Calu3 (cell line): ENCODE measurements around the gene HOXA10. TPM values are rescaled to one million over a fixed set of nuclear protein-coding genes. Genes with fewer than 3 reads are reported as not detected.

Experiments
- BruUV-seq: library from RNA; stranded (reverse); fragments of 400-500 nt; replicated peaks from 2 replicates; lab custom pipeline; 2021; lab: Mats Ljungman, UMichigan
- CTCF ChIA-PET: fragments of 300-600 bp; sonication (Branson Sonifier 250); formaldehyde crosslinking; loops from one replicate; lab custom pipeline; 2022; ENCODE audit warnings: antibody characterized with exemption; lab: Charles Lee
- DNase-seq: peaks from one replicate; pipeline ENCODE4 v3.0.0; 2022
- H3K27ac Mint-ChIP-seq: one replicate; pipeline ENCODE4 v1.8.0; 2022; ENCODE audit warnings: mixed read lengths; ENCODE audit not compliant: unreplicated experiment
- H3K27me3 Mint-ChIP-seq: one replicate; pipeline ENCODE4 v1.8.0; 2022; ENCODE audit warnings: mixed read lengths; ENCODE audit not compliant: unreplicated experiment
- H3K36me3 Mint-ChIP-seq: one replicate; pipeline ENCODE4 v1.8.0; 2022; ENCODE audit warnings: mild to moderate bottlenecking, moderate library complexity, mixed read lengths; ENCODE audit not compliant: insufficient read depth, unreplicated experiment
- H3K4me1 Mint-ChIP-seq: one replicate; pipeline ENCODE4 v1.8.0; 2022; ENCODE audit warnings: mild to moderate bottlenecking, low read depth, mixed read lengths; ENCODE audit not compliant: unreplicated experiment
- H3K4me3 Mint-ChIP-seq: one replicate; pipeline ENCODE4 v1.8.0; 2022; ENCODE audit warnings: mild to moderate bottlenecking, low read depth, moderate library complexity, mixed read lengths; ENCODE audit not compliant: unreplicated experiment
- H3K9me3 Mint-ChIP-seq: one replicate; pipeline ENCODE4 v1.8.0; 2022; ENCODE audit warnings: low read depth, mixed read lengths; ENCODE audit not compliant: unreplicated experiment
- intact Hi-C: fragments of 100-400 bp; cut with micrococcal nuclease; formaldehyde crosslinking; loops from one replicate; pipeline ENCODE4 v1.10.0; 2022; ENCODE audit not compliant: unreplicated experiment
- total RNA-seq: library from RNA; stranded (reverse); gene quantifications from 2 replicates; pipeline ENCODE4 v1.2.3, GENCODE V29; 2022
- TF ChIP-seq, protein P1 (sequence below): fragments of 200-600 bp; IDR thresholded peaks from one replicate; pipeline ENCODE4 v1.8.0; 2022; ENCODE audit warnings: antibody characterized with exemption; ENCODE audit not compliant: unreplicated experiment

The HOXA10 gene
- total RNA-seq, 1 experiment from 2014 or later: 11.8 TPM

- peak overlapping the region; percentile 66 for H3K4me3 Mint-ChIP-seq
- H3K27me3 Mint-ChIP-seq: peaks cover 61% of the 10 kb centered on the region
- CTCF ChIA-PET: no interaction called here
- TF ChIP-seq, protein P1, sequence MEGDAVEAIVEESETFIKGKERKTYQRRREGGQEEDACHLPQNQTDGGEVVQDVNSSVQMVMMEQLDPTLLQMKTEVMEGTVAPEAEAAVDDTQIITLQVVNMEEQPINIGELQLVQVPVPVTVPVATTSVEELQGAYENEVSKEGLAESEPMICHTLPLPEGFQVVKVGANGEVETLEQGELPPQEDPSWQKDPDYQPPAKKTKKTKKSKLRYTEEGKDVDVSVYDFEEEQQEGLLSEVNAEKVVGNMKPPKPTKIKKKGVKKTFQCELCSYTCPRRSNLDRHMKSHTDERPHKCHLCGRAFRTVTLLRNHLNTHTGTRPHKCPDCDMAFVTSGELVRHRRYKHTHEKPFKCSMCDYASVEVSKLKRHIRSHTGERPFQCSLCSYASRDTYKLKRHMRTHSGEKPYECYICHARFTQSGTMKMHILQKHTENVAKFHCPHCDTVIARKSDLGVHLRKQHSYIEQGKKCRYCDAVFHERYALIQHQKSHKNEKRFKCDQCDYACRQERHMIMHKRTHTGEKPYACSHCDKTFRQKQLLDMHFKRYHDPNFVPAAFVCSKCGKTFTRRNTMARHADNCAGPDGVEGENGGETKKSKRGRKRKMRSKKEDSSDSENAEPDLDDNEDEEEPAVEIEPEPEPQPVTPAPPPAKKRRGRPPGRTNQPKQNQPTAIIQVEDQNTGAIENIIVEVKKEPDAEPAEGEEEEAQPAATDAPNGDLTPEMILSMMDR: no peak
- peaks cover 12% of the 10 kb centered on the region for H3K36me3 Mint-ChIP-seq
- H3K4me1 Mint-ChIP-seq: peaks cover 10% of the 10 kb centered on the region
- no peaks in the 10 kb centered on the region for H3K9me3 Mint-ChIP-seq
- intact Hi-C loops: no loop called here
- BruUV-seq: no TSS peak
- no peak overlapping the region for H3K27ac Mint-ChIP-seq
- no peak for DNase-seq
These were observed 30.8 kb upstream of the HOXA10 start for GRCh38 chr7:27204851-27205322.

- intact Hi-C loops: no loop called here
- no peak overlapping the region for H3K4me3 Mint-ChIP-seq
- H3K9me3 Mint-ChIP-seq: no peaks in the 10 kb centered on the region
- CTCF ChIA-PET: no interaction called here
- H3K36me3 Mint-ChIP-seq: peaks cover 19% of the 10 kb centered on the region
- no peak for DNase-seq
- H3K27me3 Mint-ChIP-seq: peaks cover 61% of the 10 kb centered on the region
- TF ChIP-seq, protein P1: no peak
- H3K4me1 Mint-ChIP-seq: peaks cover 10% of the 10 kb centered on the region
- no peak overlapping the region for H3K27ac Mint-ChIP-seq
- no TSS peak for BruUV-seq
These were observed 30.0 kb upstream of the HOXA10 start for GRCh38 chr7:27203964-27204594.

- no TSS peak for BruUV-seq
- intact Hi-C loops: no loop called here
- Mint-ChIP-seq H3K4me1 (peaks cover 10% of the 10 kb centered on the region), H3K9me3 (no peaks in the 10 kb centered on the region), H3K4me3 (no peak overlapping the region), H3K27ac (no peak overlapping the region), H3K36me3 (peaks cover 25% of the 10 kb centered on the region), H3K27me3 (peaks cover 62% of the 10 kb centered on the region)
- DNase-seq: no peak
- CTCF ChIA-PET: interaction anchor here (0.5 to 0.7 kb wide), 2 partner anchors 92 to 220 kb away, joined by 3 to 5 read pairs; no protein-coding TSS in a partner anchor
- TF ChIP-seq, protein P1: no peak
These were observed 29.3 kb upstream of the HOXA10 start for GRCh38 chr7:27203365-27203953.

DNA sequence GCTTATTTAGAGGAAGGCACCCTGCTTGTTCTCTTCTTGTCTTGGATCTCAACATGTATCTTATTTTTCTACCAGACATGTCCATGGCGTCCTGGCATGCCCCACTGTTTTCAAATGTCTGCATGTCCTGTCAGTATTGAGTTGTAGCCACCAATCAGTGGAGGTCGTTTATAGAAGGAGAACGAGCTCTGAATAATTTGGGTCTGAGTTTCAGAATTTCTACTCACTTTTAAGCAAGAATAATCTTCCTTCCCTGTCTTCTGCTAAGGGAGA, 28.7 kb upstream of the HOXA10 start:
- Mint-ChIP-seq H3K4me1 (peaks cover 10% of the 10 kb centered on the region), H3K27ac (no peak overlapping the region), H3K36me3 (peaks cover 25% of the 10 kb centered on the region), H3K9me3 (no peaks in the 10 kb centered on the region), H3K27me3 (peaks cover 68% of the 10 kb centered on the region), H3K4me3 (no peak overlapping the region)
- CTCF ChIA-PET: interaction anchor here (0.7 kb wide), 1 partner anchor 93 kb away, joined by 3 read pairs; no protein-coding TSS in a partner anchor
- no TSS peak for BruUV-seq
- DNase-seq: no peak
- TF ChIP-seq, protein P1: no peak
- intact Hi-C loops: no loop called here
